GM18508 (cell line): Measurements from ENCODE around the gene TMPRSS13.
"Not testable (repeated sequence)": the region's sequence is repeated elsewhere in the genome, so short reads cannot be mapped to it uniquely, and the experiment has no call there.

Experiments used
- ATAC-seq: cut with Tn5 transposase; IDR thresholded peaks from one replicate; pipeline ENCODE4 v1.9.1; 2021; ENCODE audit warnings: moderate number of reproducible peaks; ENCODE audit not compliant: insufficient read depth, unreplicated experiment

Gene TMPRSS13

GRCh38 chr11:117875382-117876058 is 53.7 kb downstream of the TMPRSS13 start:
- no peak for ATAC-seq

DNA sequence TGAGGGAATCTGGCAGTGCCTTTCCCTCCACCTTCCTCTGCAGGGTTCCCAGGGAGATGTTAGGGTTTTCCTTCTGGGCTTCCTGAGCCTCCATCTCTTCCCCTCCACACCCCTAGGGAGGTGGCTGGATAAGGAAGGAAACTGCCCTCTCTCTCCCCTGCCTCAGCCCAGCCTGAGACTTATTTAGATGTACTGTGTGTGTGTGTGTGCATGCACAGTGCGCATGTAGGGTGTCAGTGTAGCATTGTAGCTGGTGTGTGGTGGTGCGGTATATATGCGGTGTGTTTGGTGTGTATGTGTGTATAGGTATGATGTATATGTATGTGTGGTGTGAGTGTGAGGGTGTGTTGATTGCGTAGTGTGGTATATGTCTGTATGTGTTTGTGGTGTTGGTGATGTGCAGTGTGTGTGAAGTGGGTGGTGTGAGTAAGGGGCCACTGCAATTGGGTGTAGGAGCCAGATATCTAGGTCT is 54.3 kb downstream of the TMPRSS13 start:
- ATAC-seq: no peak

- ATAC-seq: no peak
Measured at GRCh38 chr11:117874253-117874909, 54.8 kb downstream of the TMPRSS13 start.

DNA sequence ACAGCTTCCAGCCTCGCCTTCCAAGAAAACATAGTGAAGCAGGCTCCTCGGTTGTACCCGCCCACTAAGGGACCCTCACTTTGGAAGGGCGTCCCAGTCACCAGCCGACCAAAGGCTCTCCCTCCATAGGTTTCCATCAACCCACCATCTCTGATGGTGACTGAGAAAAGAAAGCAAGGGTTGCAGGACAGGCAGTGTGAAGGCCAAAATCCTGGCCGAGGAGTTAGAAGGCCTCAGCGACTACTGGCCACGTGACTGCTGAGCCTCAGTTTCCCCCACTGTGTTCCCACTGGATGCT is 55.4 kb downstream of the TMPRSS13 start:
- no peak for ATAC-seq

GRCh38 chr11:117872975-117873827 is 56.0 kb downstream of the TMPRSS13 start:
- ATAC-seq: no peak

GRCh38 chr11:117872420-117872961 is 56.7 kb downstream of the TMPRSS13 start:
- ATAC-seq: no peak

GRCh38 chr11:117871784-117872183 is 57.4 kb downstream of the TMPRSS13 start:
- no peak for ATAC-seq

DNA sequence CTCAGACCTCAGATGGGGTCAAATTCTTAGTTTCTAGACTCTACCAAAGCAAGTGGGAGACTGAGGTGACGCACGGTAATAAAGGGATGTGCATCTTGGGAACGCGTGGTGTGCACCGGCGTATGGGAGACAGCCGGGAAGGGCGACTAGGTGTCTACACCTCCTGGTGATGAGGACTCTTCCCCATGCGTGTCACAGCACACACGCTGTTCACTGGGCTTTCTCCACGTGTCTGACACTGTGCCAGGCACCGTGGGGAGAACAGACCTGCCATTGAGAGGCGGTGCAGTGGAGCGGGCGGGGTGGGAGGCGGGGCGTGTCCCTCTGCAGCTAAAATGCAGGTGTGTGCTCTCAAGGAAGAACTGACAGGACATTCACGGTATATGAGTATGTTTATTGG is 58.0 kb downstream of the TMPRSS13 start:
- ATAC-seq: no peak

DNA sequence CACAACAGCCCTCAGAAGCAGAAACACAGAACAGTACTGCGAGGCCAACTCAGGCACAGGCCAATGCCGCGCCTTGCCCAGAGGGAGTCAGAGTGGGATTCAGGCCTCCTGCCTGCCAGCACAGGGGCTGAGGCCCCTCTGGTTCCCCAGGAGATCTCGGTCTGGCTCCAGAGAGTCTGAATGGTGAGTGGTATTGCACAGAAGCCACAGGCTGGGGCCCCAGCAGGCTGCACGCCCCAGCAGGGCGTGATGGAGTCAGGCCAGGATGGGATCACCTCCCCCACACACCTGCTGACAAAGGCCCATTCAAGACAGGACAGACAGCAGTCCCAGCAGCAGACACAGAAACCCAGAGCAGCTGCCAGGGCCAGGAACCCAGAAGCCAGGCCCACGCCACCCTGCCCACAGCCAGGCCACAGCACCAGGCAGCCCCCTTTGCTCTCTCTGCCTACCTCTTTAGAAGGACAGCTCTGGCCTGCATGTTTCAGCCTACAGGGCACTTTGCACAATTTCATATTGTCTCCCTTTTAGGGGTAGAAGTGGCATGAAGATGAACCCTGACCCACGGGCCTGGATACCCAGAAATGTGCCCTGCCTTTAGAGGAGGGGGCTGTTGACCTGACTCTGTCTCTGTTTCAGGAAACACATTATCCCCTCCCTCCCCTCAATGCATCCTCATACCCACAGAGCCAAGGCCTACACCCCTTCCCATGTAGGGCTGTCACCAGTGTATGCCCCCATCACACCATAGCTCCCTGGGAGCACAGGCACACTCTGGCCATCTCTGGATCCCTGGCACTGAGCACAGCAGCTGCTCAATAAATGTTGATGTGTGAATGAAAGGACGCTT is 58.9 kb downstream of the TMPRSS13 start:
- no peak for ATAC-seq

DNA sequence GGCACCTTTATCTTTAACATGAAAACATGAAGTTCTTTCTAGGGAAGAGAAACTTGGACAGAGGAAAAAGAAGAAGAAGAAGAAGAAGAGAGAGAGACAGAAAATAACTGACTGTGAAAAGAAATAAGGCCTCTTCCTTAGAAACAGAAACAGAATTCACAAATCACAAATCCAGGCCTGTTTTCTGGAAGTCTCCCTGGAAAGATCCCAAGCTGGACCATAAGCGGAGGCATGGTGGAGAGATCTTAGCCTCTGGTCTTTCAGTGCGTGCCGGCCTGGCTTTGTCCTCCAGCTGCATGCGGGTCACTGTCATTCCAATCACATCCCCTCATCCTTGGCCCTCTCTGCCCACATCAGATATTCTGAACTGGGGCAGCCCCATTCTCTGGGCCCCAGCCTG is 59.6 kb downstream of the TMPRSS13 start:
- ATAC-seq: no peak

DNA sequence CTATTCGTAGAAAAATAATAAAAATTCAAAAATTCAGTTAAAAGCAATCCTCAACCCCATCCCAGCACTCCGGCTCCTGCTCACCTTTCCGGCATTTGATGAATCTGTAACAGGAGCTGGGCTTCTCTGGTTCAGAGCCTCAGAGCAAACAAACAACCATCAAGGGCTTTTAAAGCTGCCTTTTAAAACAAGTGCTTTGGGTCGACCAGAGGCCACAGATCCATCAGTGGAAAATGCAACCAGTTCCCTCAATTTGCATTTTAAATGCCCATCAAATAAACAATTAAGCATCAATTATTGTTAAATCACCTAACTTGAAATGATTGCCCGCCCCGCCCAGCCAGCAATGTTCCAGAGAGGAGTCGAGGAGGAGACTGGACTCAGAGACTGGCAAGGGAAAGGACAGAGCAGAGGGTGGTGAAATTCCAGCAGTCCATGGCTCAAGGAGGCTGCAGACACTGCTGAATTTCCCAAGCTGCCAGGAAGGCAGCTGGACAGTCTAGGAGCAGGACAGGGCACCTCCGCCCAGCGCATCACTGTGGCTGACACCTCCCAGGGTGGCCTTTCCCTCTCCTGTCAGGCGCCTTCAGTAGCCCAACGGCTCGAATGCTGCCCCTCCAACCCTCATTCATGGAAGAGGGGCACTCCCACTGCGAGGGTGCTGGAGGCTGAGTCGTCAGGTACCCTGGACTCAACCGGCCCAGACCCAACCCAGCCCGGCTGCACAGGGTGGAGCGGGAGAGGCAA is 60.2 kb downstream of the TMPRSS13 start:
- no peak for ATAC-seq

DNA sequence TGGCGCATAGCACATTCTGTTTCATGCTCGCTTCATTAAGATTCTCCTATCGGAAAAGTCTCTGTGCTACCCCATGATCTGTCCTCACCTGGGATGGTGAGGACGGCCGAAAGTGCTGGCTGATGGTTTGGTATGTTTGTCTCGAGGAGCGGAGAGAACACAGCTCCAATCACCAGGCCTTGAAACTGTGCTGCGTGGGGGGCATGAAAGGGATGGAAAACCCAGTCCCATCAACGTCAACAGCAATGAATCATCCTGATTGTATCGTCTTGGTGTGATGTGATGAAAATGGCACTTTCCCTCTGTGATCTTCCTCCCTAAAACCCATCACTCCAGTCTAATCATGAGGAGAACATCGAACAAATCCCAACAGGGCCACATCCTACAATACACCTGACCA is 61.1 kb downstream of the TMPRSS13 start:
- no peak for ATAC-seq

- no peak for ATAC-seq
Measured at GRCh38 chr11:117866526-117866925, 62.7 kb downstream of the TMPRSS13 start.

DNA sequence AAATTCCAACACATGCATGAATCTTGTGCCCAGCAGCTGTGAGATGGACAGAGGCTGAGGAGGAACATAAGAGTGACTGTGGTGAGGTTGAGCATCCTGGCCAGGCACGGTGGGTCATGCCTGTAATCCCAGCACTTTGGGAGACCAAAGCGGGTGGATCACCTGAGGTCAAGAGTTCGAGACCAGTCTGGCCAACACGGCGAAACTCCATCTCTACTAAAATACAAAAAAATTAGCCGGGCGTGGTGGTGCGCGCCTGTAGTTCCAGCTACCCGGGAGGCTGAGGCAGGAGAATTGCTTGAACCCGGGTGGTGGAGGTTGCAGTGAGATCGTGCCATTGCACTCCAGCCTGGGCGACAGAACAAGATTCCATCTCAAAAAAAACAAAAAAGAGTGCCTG is 63.7 kb downstream of the TMPRSS13 start:
- ATAC-seq: not testable (repeated sequence)

DNA sequence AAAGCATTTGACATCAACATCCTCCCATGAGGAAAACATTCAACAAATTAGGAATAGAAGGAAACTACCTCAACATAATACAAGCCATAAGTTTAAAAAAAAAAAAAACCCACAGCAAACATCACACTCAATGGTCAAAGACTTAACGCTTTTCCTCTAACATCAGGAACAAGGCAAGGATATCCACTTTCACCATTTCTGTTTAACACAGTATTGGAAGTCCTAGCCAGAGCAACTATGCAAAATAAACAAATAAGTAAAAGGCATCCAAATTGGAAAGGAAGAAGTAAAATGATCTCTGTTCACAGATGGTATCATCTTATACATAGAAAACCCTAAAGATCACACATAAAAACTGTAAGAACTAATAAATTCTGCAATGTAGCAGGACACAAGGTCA is 65.8 kb downstream of the TMPRSS13 start:
- ATAC-seq: no peak

- ATAC-seq: no peak
Measured at GRCh38 chr11:117862753-117863152, 66.4 kb downstream of the TMPRSS13 start.

DNA sequence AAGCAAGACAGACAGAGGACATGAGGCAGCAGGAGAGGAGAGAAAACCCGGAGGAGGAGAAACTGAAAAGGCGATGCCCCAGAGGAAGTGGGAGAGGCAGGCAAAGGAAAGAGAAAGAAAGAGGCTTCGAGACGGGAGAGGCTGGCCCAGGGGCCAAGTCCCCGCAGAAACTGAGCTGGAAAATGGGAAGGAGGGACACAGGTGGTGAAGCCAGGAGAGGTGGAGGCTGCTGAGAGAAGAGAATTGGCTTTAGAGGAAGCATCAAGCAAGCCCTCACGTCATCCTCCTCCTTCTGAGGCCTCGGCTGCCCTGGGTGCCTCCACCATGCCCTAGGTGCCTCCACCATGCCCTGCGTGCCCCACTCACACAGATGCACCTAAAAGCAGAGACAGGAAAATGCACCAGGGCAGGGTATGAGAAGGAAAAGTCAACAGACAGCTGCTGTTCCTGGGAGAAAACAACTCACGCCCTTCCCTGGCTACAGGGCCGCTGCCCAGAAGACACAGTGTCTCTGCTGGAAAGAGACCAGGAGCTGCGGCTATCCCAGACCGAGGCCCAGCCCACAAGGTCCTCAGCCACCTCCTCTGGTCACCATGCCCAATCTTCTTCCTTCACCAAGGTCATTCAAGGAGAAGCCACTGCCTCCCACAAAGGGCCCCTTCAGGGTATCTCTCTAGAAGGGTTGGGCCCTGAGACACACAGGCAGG is 67.0 kb downstream of the TMPRSS13 start:
- ATAC-seq: no peak

- ATAC-seq: no peak
Measured at GRCh38 chr11:117861151-117862018, 67.8 kb downstream of the TMPRSS13 start.
